OCI-LY7 (cell line): Measurements from ENCODE around the gene RPL27A. TPM values are rescaled to one million over a fixed set of nuclear protein-coding genes. Genes with fewer than 3 reads are reported as not detected.

Experiments
- BruUV-seq: library from RNA; stranded (reverse); fragments of 400-500 nt; replicated peaks from 2 replicates; lab custom pipeline; 2021; lab: Mats Ljungman, UMichigan
- CTCF ChIA-PET: fragments of 300-600 bp; sonication (Branson Sonifier 250); formaldehyde crosslinking; loops from one replicate; lab custom pipeline; 2022; ENCODE audit warnings: antibody characterized with exemption; ENCODE audit not compliant: unreplicated experiment; lab: Charles Lee
- POLR2A ChIA-PET: fragments of 300-600 bp; sonication (Branson Sonifier 250); formaldehyde crosslinking; loops from one replicate; lab custom pipeline; 2022; ENCODE audit warnings: antibody characterized with exemption; lab: Charles Lee
- DNase-seq: peaks from one replicate; pipeline ENCODE4 v3.0.0-alpha.2; 2015; ENCODE audit warnings: low spot score
- H2AFZ ChIP-seq: fragments of 200-600 bp; sonication (generic), shearing (Covaris generic); 2 replicates; pipeline ENCODE4 v1.6.1; 2014; ENCODE audit warnings: mild to moderate bottlenecking, antibody characterized with exemption, low read length, moderate library complexity
- H3K27ac ChIP-seq: fragments of 200-600 bp; sonication (generic); 2 replicates; pipeline ENCODE4 v1.5.1; 2014; ENCODE audit warnings: mixed run types, low read depth, mild to moderate bottlenecking, moderate library complexity, low read length, inconsistent platforms; ENCODE audit not compliant: poor library complexity, severe bottlenecking
- H3K36me3 ChIP-seq: fragments of 200-600 bp; sonication (generic); 2 replicates; pipeline ENCODE4 v1.6.1; 2014; ENCODE audit warnings: mild to moderate bottlenecking, antibody characterized with exemption, low read length, moderate library complexity, mixed read lengths; ENCODE audit not compliant: insufficient read depth
- H3K4me1 ChIP-seq: fragments of 200-600 bp; sonication (generic); 2 replicates; pipeline ENCODE4 v1.5.1; 2014; ENCODE audit warnings: mild to moderate bottlenecking, low read length; ENCODE audit not compliant: insufficient read depth, poor library complexity, severe bottlenecking
- H3K4me2 ChIP-seq: fragments of 200-600 bp; sonication (generic); 2 replicates; pipeline ENCODE4 v1.6.1; 2014; ENCODE audit warnings: mild to moderate bottlenecking, low read length
- H3K4me3 ChIP-seq: fragments of 200-600 bp; sonication (generic); 2 replicates; pipeline ENCODE4 v1.5.1; 2014; ENCODE audit warnings: mild to moderate bottlenecking, low read depth, low read length; ENCODE audit not compliant: poor library complexity, severe bottlenecking
- H3K79me2 ChIP-seq: fragments of 200-600 bp; sonication (generic); 2 replicates; pipeline ENCODE4 v1.6.1; 2016; ENCODE audit warnings: low read depth, mild to moderate bottlenecking, low read length, moderate library complexity, mixed read lengths; ENCODE audit not compliant: insufficient read depth
- H3K9me2 ChIP-seq: fragments of 200-600 bp; sonication (generic); 2 replicates; pipeline ENCODE4 v1.6.1; 2016; ENCODE audit warnings: mild to moderate bottlenecking, low read length, mixed read lengths; ENCODE audit not compliant: insufficient read depth
- H3K9me3 ChIP-seq: fragments of 200-600 bp; sonication (generic); 2 replicates; pipeline ENCODE4 v1.6.1; 2014; ENCODE audit warnings: mild to moderate bottlenecking, mixed run types, low read length, mixed read lengths
- H4K20me1 ChIP-seq: fragments of 200-600 bp; sonication (generic); 2 replicates; pipeline ENCODE4 v1.6.1; 2014; ENCODE audit warnings: mild to moderate bottlenecking, antibody characterized with exemption, low read length, moderate library complexity, mixed read lengths; ENCODE audit not compliant: insufficient read depth
- CTCF ChIP-seq: fragments of 200-600 bp; sonication (generic); conservative IDR thresholded peaks from 2 replicates; pipeline ENCODE4 v1.5.1; 2014; ENCODE audit warnings: mild to moderate bottlenecking, antibody characterized with exemption, low read length, moderate library complexity, mixed read lengths
- EZH2phosphoT487 ChIP-seq: fragments of 200-600 bp; sonication (generic); IDR thresholded peaks from 2 replicates; pipeline ENCODE4 v1.6.1; 2018; ENCODE audit warnings: low read depth, borderline replicate concordance, mild to moderate bottlenecking, mixed run types, antibody characterized with exemption, low read length, moderate library complexity, mixed read lengths
- intact Hi-C: fragments of 100-400 bp; cut with micrococcal nuclease; formaldehyde crosslinking; loops from one replicate; pipeline ENCODE4 v1.10.0; 2022; ENCODE audit not compliant: unreplicated experiment
- total RNA-seq, 2 experiments: library from RNA; depleted of rRNA in 1 of 2; stranded (reverse); fragments of >200 nt in 1 of 2; shearing (Covaris generic) in 1 of 2; gene quantifications; 2 replicates each; pipeline ENCODE4 v1.2.3, GENCODE V29; 2014 to 2022

Gene RPL27A
- total RNA-seq, 2 experiments from 2014 or later = 1,593 to 2,753 TPM

- CTCF ChIA-PET = no interaction called here
These were observed 3.6 kb upstream of the RPL27A start for GRCh38 chr11:8679006-8679405.

GRCh38 chr11:8681837-8682302 lies 722 bp upstream of the RPL27A start:
- intact Hi-C loops = loop anchor here (10.0 kb wide), 1 partner anchor 1167 kb away; the partner anchor contains the start of gene PPFIBP2
- Histone ChIP-seq H3K9me3 (no peaks in the 10 kb centered on the region), H3K79me2 (peaks cover 50% of the 10 kb centered on the region), H3K4me2 (peak overlapping the region; percentile 76), H3K4me3 (peak overlapping the region; percentile 88), H3K27ac (peak overlapping the region; percentile 93), H2AFZ (peak overlapping the region; percentile 41; the same call in 1 of the 2 replicates), H3K4me1 (peaks cover 28% of the 10 kb centered on the region), H4K20me1 (peaks cover 12% of the 10 kb centered on the region), H3K9me2 (no peaks in the 10 kb centered on the region), H3K36me3 (peaks cover 54% of the 10 kb centered on the region)
- TF ChIP-seq EZH2phosphoT487 = no peak
- TF ChIP-seq CTCF = no peak
- no peak for DNase-seq
- CTCF ChIA-PET = interaction anchor here (1.0 kb wide), 1 partner anchor 15 kb away, joined by 3 read pairs; no protein-coding TSS in a partner anchor
- BruUV-seq = TSS peak; percentile 87
- POLR2A ChIA-PET = interaction anchor here (0.6 to 2.0 kb wide), 9 partner anchors 9 to 1039 kb away, joined by 3 to 5 read pairs (median 4); partner anchors contain the start of gene TMEM9B

More at GRCh38 chr11:8679006-8679405, 3.6 kb upstream of the RPL27A start:
- H4K20me1 ChIP-seq = no peaks in the 10 kb centered on the region; the same call in 1 of the 2 replicates
- H3K4me1 ChIP-seq = peaks cover 6% of the 10 kb centered on the region
- H3K27ac ChIP-seq = no peak overlapping the region
- no peak overlapping the region for H3K4me2 ChIP-seq
- peaks cover 24% of the 10 kb centered on the region for H3K79me2 ChIP-seq
- POLR2A ChIA-PET = interaction anchor here (0.6 to 0.7 kb wide), 2 partner anchors 13 to 973 kb away, joined by 3 to 6 read pairs; no protein-coding TSS in a partner anchor
- no peak overlapping the region for H3K4me3 ChIP-seq
- H3K9me2 ChIP-seq = no peaks in the 10 kb centered on the region
- intact Hi-C loops = no loop called here
- no peak for DNase-seq
- no peak for TF ChIP-seq CTCF
- TF ChIP-seq EZH2phosphoT487 = no peak
- H3K36me3 ChIP-seq = peaks cover 38% of the 10 kb centered on the region
- BruUV-seq = no TSS peak
- H2AFZ ChIP-seq = no peak overlapping the region
- no peaks in the 10 kb centered on the region for H3K9me3 ChIP-seq
